Stimulated activated CD4-positive, alpha-beta T cell treated with anti-CD3 and anti-CD28 coated beads, Interleukin-2, amount 100 ng/mL, for 24 hours (primary cell): ENCODE measurements around the gene TRAF3.
A peak's percentile ranks its signal among the peaks of the same experiment; 100 is the strongest.

Experiments used
- DNase-seq, 2 donors: peaks; one replicate each; pipeline ENCODE4 v3.0.0-alpha.2; 2020

The TRAF3 gene, protein sequence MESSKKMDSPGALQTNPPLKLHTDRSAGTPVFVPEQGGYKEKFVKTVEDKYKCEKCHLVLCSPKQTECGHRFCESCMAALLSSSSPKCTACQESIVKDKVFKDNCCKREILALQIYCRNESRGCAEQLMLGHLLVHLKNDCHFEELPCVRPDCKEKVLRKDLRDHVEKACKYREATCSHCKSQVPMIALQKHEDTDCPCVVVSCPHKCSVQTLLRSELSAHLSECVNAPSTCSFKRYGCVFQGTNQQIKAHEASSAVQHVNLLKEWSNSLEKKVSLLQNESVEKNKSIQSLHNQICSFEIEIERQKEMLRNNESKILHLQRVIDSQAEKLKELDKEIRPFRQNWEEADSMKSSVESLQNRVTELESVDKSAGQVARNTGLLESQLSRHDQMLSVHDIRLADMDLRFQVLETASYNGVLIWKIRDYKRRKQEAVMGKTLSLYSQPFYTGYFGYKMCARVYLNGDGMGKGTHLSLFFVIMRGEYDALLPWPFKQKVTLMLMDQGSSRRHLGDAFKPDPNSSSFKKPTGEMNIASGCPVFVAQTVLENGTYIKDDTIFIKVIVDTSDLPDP

DNA sequence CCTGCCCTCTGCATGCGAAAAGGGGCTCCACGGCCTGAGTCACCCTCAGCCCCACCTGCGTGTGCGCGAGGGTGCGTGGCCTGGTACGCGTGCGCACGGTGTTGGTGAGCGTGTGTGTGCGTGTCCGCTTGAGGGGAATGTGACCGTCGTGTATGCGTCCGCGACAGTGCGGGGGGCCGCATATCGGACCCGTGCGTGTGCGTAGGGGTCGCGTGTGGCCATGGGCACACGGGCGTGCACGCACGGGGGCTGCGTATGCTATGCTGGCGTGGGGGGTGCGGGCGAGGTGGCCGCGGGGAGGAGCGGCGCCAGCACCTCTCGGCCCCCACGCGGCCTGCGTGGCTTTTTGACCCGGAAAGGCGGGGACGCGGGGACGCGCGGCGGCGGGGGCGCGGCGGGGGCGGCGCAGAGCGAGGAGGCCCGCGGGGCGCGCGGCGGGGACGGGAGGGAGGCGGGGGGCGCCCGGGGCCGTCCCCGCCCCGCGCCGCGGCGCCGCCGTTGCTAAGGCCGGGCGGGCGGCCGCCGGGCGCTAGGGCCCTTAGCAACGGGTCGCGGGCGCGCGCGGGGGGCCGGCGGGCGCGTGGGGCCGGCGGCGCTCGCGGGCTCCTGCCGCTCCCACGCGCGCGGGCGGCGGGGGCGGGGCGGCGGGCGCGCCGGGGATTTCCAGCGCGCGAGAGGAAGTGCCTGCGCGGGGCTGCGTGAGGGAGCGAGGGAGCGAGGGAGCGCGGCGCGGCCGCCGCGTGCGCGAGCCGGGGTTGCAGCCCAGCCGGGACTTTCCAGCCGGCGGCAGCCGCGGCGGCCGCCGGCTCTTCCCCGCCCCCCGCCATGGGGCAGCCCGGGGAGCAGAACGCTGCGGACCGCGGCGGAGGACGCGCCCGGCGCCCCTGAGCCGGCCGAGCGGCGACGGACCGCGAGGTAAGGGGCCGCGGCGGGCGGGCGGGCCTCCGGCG is at the start of gene TRAF3:
TRAF3 (plus strand) TSS at position 689 of the 950 bp plus-strand sequence. CDS start 92,753 bp downstream, outside the sequence.
- DNase-seq: peak; percentile 82 to 85

DNA sequence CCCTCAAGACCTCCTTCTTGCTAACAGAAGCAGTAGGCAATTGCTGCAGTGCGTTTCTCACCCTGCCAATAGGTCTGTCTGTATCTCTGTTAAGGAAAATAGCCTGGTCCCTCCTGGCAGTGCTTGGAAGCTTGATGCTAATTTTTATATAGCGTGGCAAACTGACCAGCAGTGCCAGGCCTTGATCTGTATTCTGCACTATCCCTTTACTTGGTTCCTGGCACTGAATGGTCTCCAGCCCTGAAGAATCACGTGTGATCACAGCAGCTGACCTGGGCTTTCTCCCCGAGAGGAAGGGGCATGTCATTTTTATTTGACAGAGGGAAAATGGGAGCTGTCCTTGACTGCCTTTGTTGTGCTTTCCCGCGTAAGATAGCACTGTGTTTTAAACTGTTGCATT is 48.7 kb upstream of the TRAF3 start:
- DNase-seq: no peak

DNA sequence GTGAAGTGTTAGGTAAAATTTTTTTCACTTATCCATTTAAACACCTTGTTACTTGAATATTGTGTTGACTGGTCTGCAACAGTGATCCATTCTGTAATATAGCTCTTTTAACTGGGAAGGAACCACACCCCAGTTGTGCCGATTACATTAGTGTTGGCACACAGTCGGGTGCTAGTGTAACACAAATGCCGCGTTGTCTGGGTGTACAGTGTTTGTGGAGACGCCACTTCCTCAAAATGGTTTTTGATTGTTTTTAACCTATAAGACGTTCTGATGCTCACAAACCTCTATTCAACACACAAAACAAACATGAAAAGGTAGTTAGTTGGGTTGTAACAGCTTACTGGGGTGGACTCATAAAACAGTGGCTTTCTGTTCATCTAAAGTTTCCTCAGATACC is 48.0 kb upstream of the TRAF3 start:
- DNase-seq: no peak

DNA sequence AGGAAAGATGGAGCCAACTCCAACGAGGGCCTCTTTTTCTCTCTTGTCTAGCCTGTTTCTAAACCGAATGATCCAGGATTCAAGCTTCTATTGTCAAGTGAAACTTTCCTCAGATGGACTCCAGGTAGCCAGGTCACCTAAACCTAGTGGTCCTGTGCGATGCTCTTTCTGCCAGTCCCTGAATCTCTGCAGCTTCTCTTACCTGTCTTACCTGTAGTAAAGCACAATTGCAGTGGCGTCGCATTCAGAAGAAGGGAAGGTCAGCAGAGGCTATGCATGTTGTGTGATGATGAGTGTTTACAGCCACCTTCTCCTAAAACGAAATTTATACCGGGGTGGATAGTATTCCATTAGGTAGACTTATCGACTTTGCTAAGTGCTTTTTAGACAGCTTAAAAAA is 47.4 kb upstream of the TRAF3 start:
- no peak for DNase-seq

DNA sequence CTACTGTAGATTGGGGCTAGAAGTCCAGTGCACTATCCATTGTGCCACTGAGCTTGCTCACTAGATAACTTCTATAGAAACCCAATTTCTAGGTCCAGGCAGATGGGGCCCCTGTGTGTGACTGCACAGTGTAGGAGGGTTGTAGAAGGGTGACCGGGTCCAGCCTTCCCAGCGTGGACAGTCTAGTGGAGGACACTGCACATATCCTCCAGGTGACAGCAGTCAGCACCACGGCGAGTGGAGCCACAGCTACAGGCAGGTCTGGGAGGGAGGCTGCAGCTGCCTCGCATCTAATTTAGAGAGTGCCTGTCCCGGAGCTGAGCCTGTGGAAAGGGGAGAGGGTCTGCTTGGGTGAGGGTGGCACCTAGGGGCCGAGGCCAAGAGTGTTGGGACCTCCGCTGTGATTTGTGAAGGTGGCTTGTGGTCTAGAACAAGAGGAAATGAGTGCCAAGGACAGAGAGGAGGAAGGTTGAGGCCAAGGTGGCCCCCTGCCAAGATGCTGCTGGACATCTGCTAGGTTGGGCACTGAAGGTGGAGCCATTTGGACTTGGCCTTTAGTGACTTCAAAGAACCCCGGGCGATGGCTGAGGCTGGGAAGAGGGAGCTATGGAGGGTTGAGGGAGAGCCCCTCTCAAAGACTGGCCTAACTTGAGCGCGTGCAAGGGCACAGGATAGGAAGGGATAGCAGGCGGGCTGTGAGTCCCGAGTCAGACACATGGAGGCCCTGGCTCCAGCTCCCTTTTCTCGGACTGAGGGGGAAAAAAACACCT is 46.0 kb upstream of the TRAF3 start:
- no peak for DNase-seq

DNA sequence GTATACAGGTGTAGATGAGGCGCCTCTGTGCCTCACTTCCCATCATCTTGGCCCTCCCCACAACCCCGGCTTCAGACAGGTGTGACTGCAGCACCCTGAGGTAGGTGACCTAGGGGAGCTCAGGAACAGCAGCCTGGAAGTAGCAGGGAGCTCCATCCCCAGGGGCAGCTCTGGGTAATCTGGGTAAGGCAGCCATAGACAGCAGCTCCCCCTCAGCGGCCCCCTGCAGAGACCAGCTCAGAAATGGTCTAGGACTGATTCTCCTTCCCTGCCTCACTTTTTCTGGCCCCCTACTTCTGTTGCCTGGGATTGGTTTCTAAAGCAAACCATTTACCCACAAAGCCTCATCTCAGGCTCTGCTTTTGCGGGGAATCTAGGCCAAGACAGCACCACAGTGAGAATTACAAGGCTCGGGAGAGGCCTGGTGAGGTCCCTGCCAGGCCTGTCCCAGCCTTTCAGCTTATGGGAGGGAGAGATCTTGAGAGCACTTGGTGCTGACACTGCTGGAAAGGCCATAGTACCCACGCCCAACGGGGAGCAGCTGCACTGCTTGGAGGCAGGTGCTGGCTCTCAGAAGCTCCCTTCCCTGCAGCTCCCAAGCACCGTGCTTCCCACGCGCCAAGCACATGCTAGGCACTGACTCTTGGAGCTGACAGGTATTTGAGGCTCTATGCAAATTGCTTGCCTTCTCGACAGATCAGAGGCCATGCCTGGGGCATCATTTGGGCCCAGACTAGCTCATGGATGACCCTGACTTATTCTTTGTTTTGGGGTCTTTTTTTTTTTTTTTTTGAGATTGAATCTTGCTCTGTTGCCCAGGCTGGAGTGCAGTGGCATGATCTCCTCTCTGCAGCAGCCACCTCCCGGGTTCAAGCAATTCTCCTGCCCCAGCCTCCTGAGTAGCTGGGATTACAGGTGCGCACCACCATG is 45.1 kb upstream of the TRAF3 start:
- DNase-seq: no peak

DNA sequence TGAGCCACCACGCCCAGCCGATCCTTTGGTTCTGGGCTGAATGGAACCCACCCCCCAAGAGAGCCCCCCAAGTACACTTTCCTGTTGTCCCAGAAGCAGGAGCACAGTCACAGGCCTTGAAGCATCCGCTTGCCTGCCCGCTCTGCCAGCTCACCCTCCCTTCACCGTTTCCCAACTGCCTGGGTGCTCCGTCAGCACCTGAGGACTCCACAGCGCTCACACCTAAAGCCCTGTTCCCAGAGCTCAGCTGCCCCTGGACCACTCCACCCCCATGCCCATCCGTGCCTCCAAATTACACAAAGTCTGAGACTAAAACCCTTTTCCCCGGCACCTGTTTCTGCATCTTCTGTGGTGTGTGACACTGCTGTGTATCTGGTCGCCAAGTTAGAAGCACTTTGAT is 44.3 kb upstream of the TRAF3 start:
- DNase-seq: no peak

DNA sequence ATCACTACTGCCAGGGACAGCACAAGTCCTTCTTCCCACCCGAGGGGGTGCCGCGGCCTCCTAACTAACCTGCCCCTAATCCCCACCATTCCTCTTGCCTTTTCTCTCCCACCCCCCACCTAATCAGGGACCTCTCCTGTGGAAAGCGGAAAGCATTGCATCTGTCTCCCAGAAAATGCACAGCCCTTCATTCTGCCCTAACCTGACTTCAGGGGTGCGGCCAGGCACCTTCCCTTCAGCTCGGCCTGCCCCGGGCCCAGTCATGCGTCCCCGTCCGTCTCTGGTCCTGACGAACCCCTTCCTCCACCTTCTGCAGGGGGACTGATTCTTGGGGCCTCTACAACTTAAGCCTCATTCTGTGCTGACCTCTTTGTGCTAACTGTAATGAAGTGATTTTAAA is 43.9 kb upstream of the TRAF3 start:
- no peak for DNase-seq

DNA sequence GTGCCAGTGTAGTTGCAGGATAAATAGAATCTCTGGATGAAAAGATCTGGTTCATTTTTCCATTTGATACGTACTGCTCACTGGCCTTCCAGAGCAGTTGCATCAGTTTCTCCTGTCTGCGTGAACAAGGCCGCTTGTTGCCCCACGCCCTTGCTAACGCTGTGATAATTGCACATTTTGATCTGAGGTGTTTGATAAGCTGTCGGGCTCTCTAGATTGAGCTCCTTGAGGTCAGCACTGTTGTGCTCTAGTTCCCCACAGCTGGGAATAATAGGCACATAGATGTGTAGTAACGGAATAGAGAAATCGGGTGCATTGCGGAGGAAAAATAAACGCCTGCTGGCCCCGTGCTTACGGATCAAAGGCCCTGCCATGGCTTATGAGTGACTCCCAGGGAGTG is 42.8 kb upstream of the TRAF3 start:
- no peak for DNase-seq

DNA sequence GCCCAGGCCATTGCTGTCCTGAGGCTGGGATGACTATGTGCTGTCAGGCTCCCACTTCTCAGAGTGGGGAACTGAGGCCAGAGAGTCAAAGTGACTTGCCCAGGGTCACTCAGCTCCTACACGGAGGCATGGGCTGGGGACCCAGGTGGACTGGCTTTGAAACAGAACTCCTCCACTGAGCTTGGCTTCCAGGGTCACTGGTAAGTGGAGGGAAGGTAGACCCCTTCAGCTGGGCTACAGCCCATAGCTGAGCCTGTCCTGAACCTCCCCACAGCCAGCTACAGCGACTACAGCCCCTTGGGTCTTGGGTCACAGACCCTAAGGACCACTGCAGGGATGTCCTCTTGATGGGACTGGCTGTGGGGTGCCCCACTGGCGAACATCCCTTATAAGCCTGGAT is 40.3 kb upstream of the TRAF3 start:
- no peak for DNase-seq

DNA sequence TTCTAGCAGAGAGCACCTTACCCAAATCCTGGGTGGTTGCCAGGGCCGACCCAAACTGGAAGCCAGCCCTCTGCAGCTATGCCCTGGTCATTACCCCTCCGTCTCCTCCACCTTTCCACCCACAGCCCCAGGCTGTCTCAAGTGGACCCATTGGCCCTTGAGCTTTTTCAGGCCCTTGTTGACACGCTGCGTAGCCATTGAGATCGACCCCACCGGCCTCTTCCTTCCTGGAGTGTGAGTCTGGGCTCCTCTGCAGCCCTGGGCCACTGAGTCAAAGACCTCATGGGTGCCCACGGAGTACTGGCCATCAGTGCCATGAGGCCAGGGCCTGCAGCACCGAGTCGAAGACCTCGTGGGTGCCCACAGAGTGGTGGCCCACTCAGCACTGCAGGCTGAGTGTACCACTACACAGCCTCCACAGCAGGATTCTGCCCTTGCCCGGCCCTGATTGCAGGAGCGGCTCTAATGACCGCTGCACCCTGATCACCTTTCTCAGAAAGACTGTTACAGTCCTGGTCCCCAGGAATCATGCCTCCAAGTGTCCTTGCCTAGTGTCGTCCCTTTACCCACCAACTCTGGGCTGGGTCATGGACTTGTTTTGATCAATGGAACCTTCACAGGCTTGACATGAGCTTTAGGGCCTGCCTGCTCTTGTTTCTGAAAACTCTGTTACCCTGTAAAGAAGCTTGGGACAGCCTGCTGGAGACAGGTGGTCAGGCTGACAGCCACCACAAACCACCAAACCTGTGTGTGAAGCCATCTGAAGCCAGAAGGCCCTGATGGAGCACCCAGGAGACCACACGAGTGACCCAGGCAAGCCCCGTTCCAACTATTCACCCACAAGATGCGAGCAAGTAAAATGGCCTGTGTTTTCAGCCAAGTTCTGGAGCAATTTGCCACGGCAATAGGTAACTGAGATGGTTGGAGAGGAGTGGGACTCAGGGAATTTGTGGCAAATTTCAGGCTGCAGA is 39.6 kb upstream of the TRAF3 start:
- DNase-seq: no peak

DNA sequence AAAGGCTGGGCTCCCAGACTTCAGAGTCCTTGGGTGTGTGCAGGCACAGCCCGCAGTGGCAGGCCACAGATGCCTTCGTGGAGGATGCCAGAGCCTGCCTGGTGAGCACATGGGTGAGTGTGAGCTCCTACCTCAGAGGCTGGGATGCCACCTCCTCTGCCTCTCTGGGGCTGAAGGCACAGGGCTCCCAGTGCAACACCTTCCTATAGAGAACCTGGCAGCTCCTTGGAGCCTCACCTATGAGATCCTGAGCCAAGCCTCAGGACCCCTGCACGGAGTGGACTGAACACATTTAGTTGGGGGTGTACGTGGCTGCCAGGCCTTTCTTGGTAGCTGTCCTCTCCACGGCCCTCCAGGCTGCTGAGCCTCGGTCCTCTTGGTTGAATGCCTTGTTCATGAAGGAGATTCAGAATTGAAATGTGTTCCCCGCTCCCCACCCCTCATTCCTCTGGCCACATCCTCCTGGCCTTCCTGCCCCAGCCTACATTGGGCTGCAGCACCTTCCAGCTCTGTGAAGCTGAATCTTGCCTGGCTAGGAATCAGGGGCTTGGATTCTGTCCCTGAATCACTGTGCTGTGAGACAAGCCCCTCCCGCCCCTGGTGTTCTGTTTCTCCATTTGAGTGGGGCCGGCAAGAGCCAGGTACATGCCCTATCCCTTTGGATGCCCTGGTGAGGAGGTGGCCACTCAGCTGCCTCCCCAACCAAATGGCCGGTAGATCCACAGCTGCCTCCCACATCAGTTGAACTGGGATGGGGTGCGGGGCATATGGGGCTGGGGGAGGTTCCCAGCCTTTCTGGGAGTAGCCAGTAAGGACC is 38.7 kb upstream of the TRAF3 start:
- no peak for DNase-seq

DNA sequence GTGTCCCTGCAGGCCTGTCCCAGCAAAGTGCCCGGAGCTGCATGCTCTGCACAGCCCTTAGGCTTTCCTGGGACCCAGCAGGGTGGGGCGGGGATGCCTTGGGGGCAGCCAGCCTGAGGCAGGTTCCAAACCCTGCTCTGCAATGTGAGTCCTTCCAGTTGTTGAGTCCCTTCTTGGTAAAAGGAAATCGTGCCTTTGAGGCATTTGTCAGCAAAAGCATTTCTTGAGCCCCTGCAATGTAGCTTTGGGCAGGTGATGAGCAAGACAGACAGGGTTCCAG is 38.1 kb upstream of the TRAF3 start:
- DNase-seq: no peak

DNA sequence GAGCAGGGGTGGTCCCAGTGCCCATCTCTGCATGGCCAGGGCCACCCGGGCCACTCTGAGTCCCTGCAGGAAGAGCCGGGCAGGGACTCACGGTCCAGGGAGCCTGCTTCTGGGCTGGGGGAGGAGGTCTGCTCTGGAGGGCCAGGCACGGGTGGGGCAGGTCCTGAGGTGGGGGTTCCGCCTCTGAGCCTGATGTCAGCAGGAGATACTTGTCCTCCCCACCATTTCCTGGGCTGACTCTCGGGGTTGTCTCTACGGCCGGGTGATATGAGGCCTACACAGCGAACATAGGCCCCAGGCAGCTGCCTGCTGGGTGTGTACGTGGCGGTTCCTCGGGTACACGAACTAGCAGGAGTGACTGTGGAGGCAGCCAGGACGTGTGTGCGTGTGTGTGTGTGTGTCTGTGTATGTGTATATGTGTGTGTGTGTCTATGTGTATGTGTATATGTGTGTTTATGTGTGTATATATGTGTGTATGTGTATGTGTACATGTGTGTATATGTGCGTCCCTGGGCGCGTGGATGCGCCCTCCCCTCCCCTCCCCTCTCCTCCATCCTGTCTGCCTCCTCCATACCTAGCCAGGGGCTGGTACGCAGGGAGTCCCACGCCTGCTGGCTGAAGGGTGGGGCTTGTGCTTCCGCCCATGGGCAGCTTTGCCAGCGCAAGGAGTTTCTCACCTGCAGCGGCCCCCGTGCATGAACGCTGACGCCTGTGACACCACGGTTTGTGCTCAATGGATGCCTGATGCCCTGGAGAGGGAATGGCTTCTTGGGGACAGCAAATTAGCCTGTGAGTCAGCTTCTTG is 30.4 kb upstream of the TRAF3 start:
- no peak for DNase-seq

DNA sequence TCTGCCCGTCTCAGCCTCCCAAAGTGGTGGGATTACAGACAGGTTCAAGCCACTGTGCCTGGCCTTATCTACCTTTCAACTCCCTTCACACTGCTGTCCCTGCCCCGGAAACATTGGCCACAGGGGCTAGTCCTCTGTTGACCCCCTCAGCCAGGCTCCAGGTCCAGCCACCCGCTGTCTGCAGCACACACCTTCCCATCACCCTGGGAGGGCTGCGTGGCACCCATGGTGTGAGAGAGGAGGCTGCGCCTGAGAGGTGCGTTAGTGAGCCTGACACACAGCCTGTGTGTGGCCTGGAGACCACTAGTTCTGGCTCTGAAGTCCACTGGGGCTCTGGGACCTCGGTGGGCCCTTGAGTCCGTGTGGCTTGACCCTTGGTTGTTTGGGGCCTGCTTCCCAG is 28.4 kb upstream of the TRAF3 start:
- no peak for DNase-seq

DNA sequence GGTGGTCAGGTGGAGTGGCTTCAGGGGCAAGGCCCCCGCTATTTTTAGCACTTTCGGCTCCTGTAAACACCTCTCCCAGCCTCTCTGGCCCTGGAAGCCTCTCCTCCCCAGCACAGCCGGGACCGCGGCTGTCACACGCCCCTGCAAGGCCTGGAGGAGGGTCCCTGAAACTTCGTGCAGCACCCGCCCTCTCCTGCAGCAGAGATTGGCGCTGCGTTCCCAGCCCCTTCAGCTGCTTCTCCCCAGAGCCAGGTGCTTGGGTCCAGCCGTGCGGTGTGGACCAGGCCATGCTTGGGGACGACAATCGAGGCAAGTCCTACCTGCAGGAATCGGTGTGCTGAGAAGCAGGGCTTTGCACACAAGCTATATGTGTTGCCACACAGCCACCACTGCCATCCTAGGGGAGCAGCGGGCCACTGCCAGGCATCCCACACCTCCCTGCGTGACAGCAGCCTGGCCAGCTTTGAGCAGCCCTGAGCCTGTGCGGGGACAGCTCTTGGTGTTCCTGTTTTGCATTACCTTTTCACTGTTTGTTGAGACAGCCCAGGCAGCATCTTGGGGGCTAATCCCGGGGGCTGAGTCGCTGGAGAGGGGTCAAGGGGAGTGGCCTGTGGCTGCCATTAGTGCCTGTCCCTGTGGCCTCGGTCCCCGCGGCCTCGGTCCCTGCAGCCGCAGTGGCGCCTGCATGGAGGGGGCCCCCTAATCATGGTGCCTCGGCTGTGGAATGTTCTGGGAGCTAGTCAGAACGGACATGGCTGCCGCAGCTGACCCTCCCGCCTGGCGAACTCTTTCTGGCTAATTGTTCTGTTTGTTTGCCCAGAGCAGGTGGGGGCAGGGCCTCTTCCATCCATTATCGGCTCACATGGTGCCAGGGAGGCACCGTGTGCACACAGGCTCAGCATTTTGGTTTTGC is 27.6 kb upstream of the TRAF3 start:
- DNase-seq: no peak

DNA sequence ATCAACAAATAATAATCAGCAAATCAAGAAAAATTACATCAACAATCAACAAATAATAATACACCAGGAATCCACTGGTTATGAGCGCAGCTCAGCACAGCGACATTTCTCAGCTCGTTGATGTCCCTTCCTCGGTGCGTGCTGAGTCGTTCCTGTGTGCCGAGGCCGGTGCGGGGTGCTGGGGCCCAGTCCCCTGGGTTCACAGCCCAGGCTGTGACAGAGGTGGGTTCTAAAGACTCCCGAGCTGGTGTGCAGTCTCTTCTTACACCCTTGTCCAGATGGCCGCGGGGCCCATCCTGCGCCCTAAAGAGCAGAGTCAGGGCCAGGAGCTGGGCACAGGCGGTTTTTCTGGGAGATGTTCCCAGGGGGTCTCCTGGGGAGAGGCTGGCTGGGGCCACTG is 26.9 kb upstream of the TRAF3 start:
- DNase-seq: no peak

DNA sequence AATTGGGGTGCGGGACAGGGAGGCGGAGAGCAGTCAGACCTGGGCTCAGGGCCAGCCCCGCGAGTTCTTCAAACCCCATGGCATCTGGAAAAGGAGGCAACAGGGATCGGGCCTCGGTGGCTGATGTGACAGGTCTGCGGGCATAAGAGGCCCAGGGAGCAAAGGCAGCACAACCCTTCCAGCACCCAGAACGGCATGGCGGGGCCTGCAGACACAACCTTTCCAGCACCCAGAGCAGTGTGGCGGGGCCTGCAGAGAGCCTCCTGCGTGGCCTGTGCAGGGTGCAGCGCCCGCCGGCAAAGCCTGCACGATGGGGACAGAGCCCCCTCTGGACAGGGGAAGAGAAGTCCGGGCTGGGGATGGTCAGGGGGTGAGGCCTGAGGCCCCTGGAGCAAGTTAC is 26.2 kb upstream of the TRAF3 start:
- DNase-seq: no peak
